ENCODE results near the gene ADO. TPM values are rescaled to one million over a fixed set of nuclear protein-coding genes. Genes with fewer than 3 reads are reported as not detected.

ADO gene
- total RNA-seq, 1 experiment from 2014 or later = 13.6 TPM

DNA sequence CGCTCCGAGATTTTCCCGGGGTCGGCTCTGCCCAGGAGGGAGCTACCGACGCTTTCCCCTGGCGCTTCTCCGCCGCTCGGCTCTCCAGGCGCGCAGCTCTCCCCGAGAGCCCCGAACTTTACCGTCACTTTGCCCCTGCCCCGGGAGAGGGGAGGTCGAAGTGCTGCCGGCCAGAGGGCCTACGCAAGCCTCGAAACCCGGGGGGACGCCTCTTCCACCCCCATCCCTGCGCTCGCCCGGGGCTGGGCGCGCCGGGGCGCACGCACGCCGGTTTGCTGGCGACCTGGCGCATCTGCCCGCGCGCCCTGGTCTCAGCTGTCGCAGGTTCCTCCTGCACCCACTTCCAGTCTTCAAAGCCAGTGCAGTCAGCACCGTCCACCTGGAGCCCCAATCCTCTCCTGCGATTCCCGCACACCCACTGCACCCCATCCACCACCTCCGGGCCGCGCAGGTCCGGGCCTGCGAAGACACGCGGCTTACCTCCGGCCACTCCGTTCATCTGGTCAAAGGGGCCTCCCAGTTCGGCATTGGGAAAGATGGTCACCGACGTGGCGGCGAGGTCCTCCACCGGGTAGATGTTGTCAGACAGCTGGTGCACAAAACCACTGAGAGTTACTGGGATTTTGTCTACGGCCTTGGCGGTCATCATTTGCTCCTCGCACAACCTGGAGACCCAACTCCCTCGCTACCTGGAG lies 11.0 kb downstream of the ADO start:
- ChIA-PET POLR2A (ENCODE audit: unreplicated experiment) (interaction anchor here (0.6 kb wide), 1 partner anchor 324 kb away, joined by 5 read pairs; no protein-coding TSS in a partner anchor), CTCF (no interaction called here)
- TF ChIP-seq, protein P1, sequence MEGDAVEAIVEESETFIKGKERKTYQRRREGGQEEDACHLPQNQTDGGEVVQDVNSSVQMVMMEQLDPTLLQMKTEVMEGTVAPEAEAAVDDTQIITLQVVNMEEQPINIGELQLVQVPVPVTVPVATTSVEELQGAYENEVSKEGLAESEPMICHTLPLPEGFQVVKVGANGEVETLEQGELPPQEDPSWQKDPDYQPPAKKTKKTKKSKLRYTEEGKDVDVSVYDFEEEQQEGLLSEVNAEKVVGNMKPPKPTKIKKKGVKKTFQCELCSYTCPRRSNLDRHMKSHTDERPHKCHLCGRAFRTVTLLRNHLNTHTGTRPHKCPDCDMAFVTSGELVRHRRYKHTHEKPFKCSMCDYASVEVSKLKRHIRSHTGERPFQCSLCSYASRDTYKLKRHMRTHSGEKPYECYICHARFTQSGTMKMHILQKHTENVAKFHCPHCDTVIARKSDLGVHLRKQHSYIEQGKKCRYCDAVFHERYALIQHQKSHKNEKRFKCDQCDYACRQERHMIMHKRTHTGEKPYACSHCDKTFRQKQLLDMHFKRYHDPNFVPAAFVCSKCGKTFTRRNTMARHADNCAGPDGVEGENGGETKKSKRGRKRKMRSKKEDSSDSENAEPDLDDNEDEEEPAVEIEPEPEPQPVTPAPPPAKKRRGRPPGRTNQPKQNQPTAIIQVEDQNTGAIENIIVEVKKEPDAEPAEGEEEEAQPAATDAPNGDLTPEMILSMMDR (conservative IDR thresholded peaks at IDR 0.05) = no peak
- no peak for TF ChIP-seq EZH2 (IDR thresholded peaks at IDR 0.05; ENCODE audit: low read depth)
- H3K27ac ChIP-seq = no peak overlapping the region
- no peaks in the 10 kb centered on the region for H3K9me3 ChIP-seq (ENCODE audit: insufficient read depth, low read depth)
- DNase-seq = no peak
- peak overlapping the region; percentile 97 for H3K4me2 ChIP-seq
- intact Hi-C loops (cut with micrococcal nuclease; ENCODE audit: unreplicated experiment) = loop anchor here (1.0 to 10.0 kb wide), 7 partner anchors 11 to 1999 kb away; partner anchors contain the start of genes ADO, NRBF2 and RTKN2
- peaks cover 4% of the 10 kb centered on the region; the same call in 1 of the 2 replicates for H3K4me1 ChIP-seq (replicated peaks; ENCODE audit: insufficient read depth)
- H3K79me2 ChIP-seq (ENCODE audit: low read depth) = no peaks in the 10 kb centered on the region
- no peaks in the 10 kb centered on the region for H4K20me1 ChIP-seq (ENCODE audit: insufficient read depth)
- peak overlapping the region; percentile 94 for H3K4me3 ChIP-seq
- H3K27me3 ChIP-seq (ENCODE audit: insufficient read depth, low read depth) = no peaks in the 10 kb centered on the region
- H3K9me2 ChIP-seq (ENCODE audit: insufficient read depth) = no peaks in the 10 kb centered on the region
- H3F3A ChIP-seq (ENCODE audit: insufficient read depth, low read depth) = peaks cover 5% of the 10 kb centered on the region; the same call in 1 of the 2 replicates
- TSS peak; percentile 89 for BruUV-seq (replicated peaks)
- peak overlapping the region; percentile 97; the same call in 1 of the 2 replicates for H2AFZ ChIP-seq
- H3K36me3 ChIP-seq (ENCODE audit: low read depth) = no peaks in the 10 kb centered on the region

DNA sequence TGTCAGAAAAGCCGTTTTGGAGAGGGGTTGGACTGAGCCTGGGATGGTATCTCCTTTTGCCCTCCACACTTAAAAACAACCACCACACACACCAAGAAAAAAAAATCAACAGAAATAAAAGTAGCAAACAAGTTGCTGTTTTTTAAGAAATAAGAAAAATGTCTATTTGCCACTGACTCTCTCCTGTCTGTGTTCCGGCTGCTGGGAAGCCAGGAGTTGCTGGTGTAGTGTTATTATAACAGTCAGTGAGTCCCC lies 11.5 kb downstream of the ADO start:
- no TSS peak for BruUV-seq (replicated peaks)
- CTCF ChIA-PET = no interaction called here
- peak overlapping the region; percentile 97; the same call in 1 of the 2 replicates for H2AFZ ChIP-seq
- no peaks in the 10 kb centered on the region for H3K9me3 ChIP-seq (ENCODE audit: insufficient read depth, low read depth)
- H3K4me1 ChIP-seq (replicated peaks; ENCODE audit: insufficient read depth) = peaks cover 4% of the 10 kb centered on the region; the same call in 1 of the 2 replicates
- H3K27ac ChIP-seq = no peak overlapping the region
- H3F3A ChIP-seq (ENCODE audit: insufficient read depth, low read depth) = peaks cover 5% of the 10 kb centered on the region; the same call in 1 of the 2 replicates
- no peak for DNase-seq
- intact Hi-C loops (cut with micrococcal nuclease; ENCODE audit: unreplicated experiment) = loop anchor here (1.0 to 10.0 kb wide), 7 partner anchors 12 to 1999 kb away; partner anchors contain the start of genes ADO, NRBF2 and RTKN2
- no peak for TF ChIP-seq EZH2 (IDR thresholded peaks at IDR 0.05; ENCODE audit: low read depth)
- TF ChIP-seq, protein P1 (conservative IDR thresholded peaks at IDR 0.05) = no peak
- H3K4me3 ChIP-seq = peak overlapping the region; percentile 94
- POLR2A ChIA-PET (ENCODE audit: unreplicated experiment) = interaction anchor here (0.6 kb wide), 1 partner anchor 325 kb away, joined by 5 read pairs; no protein-coding TSS in a partner anchor
- H3K4me2 ChIP-seq = peak overlapping the region; percentile 97
- no peaks in the 10 kb centered on the region for H4K20me1 ChIP-seq (ENCODE audit: insufficient read depth)
- H3K36me3 ChIP-seq (ENCODE audit: low read depth) = no peaks in the 10 kb centered on the region
- no peaks in the 10 kb centered on the region for H3K9me2 ChIP-seq (ENCODE audit: insufficient read depth)
- H3K79me2 ChIP-seq (ENCODE audit: low read depth) = no peaks in the 10 kb centered on the region
- H3K27me3 ChIP-seq (ENCODE audit: insufficient read depth, low read depth) = no peaks in the 10 kb centered on the region

DNA sequence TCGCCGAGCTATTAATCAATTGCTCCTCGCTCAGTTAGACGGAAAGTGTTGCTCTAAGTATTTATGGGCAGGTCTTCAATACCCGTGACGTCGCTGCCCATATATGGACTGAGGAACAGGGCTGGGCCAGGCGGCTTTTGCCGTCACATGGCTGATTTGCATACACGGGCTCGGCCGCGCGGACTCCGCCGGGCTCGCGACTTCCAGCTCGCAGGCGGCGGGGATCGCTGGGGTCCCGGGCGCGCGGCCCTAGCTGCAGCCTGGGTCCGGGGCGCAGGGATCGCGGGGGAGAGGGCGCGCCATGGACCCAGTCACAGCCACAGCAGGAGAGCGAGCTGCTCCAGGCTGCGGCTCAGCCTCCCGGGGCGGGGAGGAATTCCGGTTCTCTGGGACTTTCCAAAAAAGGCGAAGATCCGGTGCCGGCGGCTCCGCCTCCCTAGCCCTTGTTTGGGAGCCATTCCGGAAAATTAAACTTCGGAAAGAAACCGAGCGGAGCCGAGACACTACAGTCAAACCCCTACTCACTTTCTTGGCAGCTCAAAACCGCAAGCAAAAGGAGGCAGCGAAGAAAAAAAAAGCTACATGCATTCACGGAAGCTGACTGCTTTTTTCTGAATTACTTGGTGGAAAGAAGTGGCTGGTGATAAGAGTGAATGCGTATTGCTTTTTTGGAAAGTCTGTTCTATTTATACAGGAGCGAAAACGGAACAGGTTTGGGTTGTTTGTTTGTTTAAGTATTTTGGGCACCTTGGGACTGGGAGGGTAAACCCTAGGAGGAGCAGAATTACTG lies 12.0 kb downstream of the ADO start, which contains the start of gene EGR2:
Gene EGR2, minus strand, starts transcription at position 36 of the 790 bp plus-strand sequence. CDS start 337 bp downstream, outside the sequence.
- Histone ChIP-seq H3K4me1 (replicated peaks; ENCODE audit: insufficient read depth) (peaks cover 4% of the 10 kb centered on the region; the same call in 1 of the 2 replicates), H2AFZ (peak within 1 kb of the TSS; percentile 97), H3K9me3 (ENCODE audit: insufficient read depth, low read depth) (no peaks in the 10 kb centered on the region), H3K4me2 (peak within 1 kb of the TSS; percentile 97), H3F3A (ENCODE audit: insufficient read depth, low read depth) (peaks cover 5% of the 10 kb centered on the region; the same call in 1 of the 2 replicates), H3K36me3 (ENCODE audit: low read depth) (no peaks in the 10 kb centered on the region), H3K27ac (peak within 1 kb of the TSS; percentile 28), H3K4me3 (peak within 1 kb of the TSS; percentile 94), H3K79me2 (ENCODE audit: low read depth) (no peaks in the 10 kb centered on the region), H3K27me3 (ENCODE audit: insufficient read depth, low read depth) (no peaks in the 10 kb centered on the region), H3K9me2 (ENCODE audit: insufficient read depth) (no peaks in the 10 kb centered on the region), H4K20me1 (ENCODE audit: insufficient read depth) (no peaks in the 10 kb centered on the region)
- peak; percentile 90 to 93 for DNase-seq
- intact Hi-C loops (cut with micrococcal nuclease; ENCODE audit: unreplicated experiment) = loop anchor here (1.0 to 10.0 kb wide), 7 partner anchors 12 to 2000 kb away; partner anchors contain the start of genes ADO, NRBF2 and RTKN2
- ChIA-PET CTCF (no interaction called here), POLR2A (ENCODE audit: unreplicated experiment) (interaction anchor here (0.5 to 0.7 kb wide), 5 partner anchors 288 to 946 kb away, joined by 3 to 5 read pairs (median 5); no protein-coding TSS in a partner anchor)
- TF ChIP-seq EZH2 (IDR thresholded peaks at IDR 0.05; ENCODE audit: low read depth) = no peak
- TF ChIP-seq, protein P1 (conservative IDR thresholded peaks at IDR 0.05) = no peak
- BruUV-seq (replicated peaks) = no TSS peak
